Stomach (tissue), 4 donors: ENCODE measurements around the gene BRAF.

Source experiments
- CTCF ChIP-seq, 7 experiments: fragments of 450-650 bp in 4 of 7; fragments of 200-600 bp in 3 of 7; sonication (generic) in 3 of 7; IDR thresholded peaks; one replicate each; pipeline ENCODE4 v1.5.1; 2016 to 2019; ENCODE audit warnings: antibody characterized with exemption in 7 of 7, control low read depth in 2 of 7, mild to moderate bottlenecking in 1 of 7
- EP300 ChIP-seq: sonication (generic); formaldehyde crosslinking; IDR thresholded peaks from one replicate; pipeline ENCODE4 v1.6.1; 2017; ENCODE audit warnings: antibody characterized with exemption
- POLR2A ChIP-seq, 4 donors: fragments of 450-650 bp; IDR thresholded peaks; one replicate each; pipeline ENCODE4 v1.6.1; 2016; ENCODE audit warnings: antibody characterized with exemption in 4 of 4, control low read depth in 2 of 4, mild to moderate bottlenecking in 1 of 4, moderate library complexity in 1 of 4

- TF ChIP-seq POLR2A (IDR thresholded peaks at IDR 0.05) (no peak), CTCF (IDR thresholded peaks at IDR 0.05) (no peak), EP300 (no peak)
Measured at GRCh38 chr7:140867467-140868462, 57.0 kb downstream of the BRAF start.
